Activated CD8-positive, alpha-beta memory T cell treated with anti-CD3 and anti-CD28 coated beads for 1 hour (primary cell): Measurements from ENCODE around the gene THAP11.

ENCODE experiments used
- DNase-seq, 2 donors: peaks; one replicate each; pipeline ENCODE4 v3.0.0-alpha.2; 2020; ENCODE audit warnings: low read depth in 1 of 2; ENCODE audit errors: extremely low read depth in 1 of 2

Gene THAP11

GRCh38 chr16:67841816-67842508, at the start of gene THAP11:
TSS of gene THAP11 (plus strand) at chr16:67842320. CDS start at chr16:67842555, 235 bp downstream.
- peak; percentile 86 to 88 for DNase-seq

- DNase-seq: no peak
Measured at GRCh38 chr16:67796099-67796718, 45.9 kb upstream of the THAP11 start.

- DNase-seq: no peak
Measured at GRCh38 chr16:67800338-67800926, 41.7 kb upstream of the THAP11 start.

- no peak for DNase-seq
Measured at GRCh38 chr16:67801241-67801640, 40.9 kb upstream of the THAP11 start.

GRCh38 chr16:67801883-67802282, 40.2 kb upstream of the THAP11 start:
- no peak for DNase-seq

GRCh38 chr16:67803894-67804293, 38.2 kb upstream of the THAP11 start:
- DNase-seq: no peak

GRCh38 chr16:67804853-67805542, 37.1 kb upstream of the THAP11 start:
- DNase-seq: no peak

- no peak for DNase-seq
Measured at GRCh38 chr16:67805718-67806427, 36.2 kb upstream of the THAP11 start.

GRCh38 chr16:67806428-67807147, 35.5 kb upstream of the THAP11 start, which contains the start of the genes RANBP10 and TSNAXIP1:
TSS of gene RANBP10 (minus strand) at chr16:67806560. CDS start at chr16:67806536, 24 bp downstream.
TSS of gene TSNAXIP1 (plus strand) at chr16:67806889. CDS start at chr16:67807150, 261 bp downstream.
- DNase-seq: peak; percentile 91 to 92

GRCh38 chr16:67807148-67807682, 34.9 kb upstream of the THAP11 start:
- no peak for DNase-seq

- DNase-seq: no peak
Measured at GRCh38 chr16:67811899-67812298, 30.2 kb upstream of the THAP11 start.

GRCh38 chr16:67814567-67814966, 27.6 kb upstream of the THAP11 start:
- no peak for DNase-seq

- DNase-seq: no peak
Measured at GRCh38 chr16:67820608-67821259, 21.4 kb upstream of the THAP11 start.

- no peak for DNase-seq
Measured at GRCh38 chr16:67822511-67822910, 19.6 kb upstream of the THAP11 start.

GRCh38 chr16:67825119-67825518, 17.0 kb upstream of the THAP11 start:
- no peak for DNase-seq

- DNase-seq: no peak
Measured at GRCh38 chr16:67825906-67826305, 16.2 kb upstream of the THAP11 start.

GRCh38 chr16:67828651-67829050, 13.5 kb upstream of the THAP11 start:
- DNase-seq: no peak

GRCh38 chr16:67833030-67833414, 9.1 kb upstream of the THAP11 start:
- DNase-seq: no peak
